GM19463 (cell line): ENCODE data around the gene OTX2.

Experiments
- ATAC-seq: cut with Tn5 transposase; IDR thresholded peaks from one replicate; pipeline ENCODE4 v1.9.1; 2021; ENCODE audit warnings: mild to moderate bottlenecking, moderate library complexity; ENCODE audit not compliant: unreplicated experiment

Gene OTX2

DNA sequence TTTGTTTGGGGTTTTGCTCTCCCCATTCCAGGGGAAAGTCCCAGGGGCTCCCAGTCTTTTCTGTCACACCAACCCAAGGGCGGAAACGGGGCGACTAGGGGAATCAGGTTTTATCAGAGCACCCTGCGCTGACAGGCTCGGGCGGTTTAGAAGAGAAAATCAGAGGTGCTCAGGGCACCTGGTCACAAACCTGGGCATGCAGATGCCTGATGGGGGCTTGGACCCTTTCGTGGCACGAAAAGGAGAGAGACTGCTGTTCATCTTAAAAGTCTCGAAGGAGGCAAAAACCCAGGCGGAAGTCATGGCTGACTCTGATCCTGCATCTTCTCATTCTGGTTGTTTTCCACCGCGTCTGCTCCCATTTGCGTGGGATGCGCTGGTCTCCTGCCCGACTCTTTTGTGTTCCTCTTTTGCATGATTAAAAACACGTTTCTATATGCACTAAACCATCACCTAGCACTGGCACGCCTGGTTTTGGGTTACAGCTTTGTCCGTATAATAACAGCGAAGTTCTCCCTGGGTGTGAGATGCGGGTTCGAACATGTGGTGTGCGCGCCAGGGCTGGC lies 13.2 kb downstream of the OTX2 start:
- ATAC-seq, result no peak

DNA sequence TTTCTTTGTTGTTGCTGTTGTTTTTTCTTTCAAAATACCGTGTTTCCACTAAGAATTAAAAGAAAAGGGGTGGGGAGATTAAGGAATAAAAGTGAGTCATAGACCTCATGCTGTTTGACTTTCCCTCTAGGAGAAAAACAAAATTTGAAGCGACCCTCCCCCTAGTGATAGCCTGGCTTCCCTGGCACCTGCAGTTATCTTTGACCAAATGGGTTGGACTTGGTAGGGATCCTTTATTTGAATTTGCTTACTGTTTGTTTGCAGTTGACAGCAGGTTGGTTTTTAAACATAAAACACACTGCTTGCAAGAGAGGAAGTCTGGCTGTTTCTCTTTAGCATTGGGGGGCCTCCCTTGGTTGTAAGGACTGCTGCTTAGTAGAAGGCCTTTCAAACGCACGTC lies 14.0 kb downstream of the OTX2 start:
- no peak for ATAC-seq

- ATAC-seq, result no peak
Observed at GRCh38 chr14:56795284-56795622, 15.0 kb downstream of the OTX2 start.

GRCh38 chr14:56794557-56795283 lies 15.6 kb downstream of the OTX2 start:
- ATAC-seq, result no peak

- no peak for ATAC-seq
Observed at GRCh38 chr14:56794088-56794556, 16.2 kb downstream of the OTX2 start.

DNA sequence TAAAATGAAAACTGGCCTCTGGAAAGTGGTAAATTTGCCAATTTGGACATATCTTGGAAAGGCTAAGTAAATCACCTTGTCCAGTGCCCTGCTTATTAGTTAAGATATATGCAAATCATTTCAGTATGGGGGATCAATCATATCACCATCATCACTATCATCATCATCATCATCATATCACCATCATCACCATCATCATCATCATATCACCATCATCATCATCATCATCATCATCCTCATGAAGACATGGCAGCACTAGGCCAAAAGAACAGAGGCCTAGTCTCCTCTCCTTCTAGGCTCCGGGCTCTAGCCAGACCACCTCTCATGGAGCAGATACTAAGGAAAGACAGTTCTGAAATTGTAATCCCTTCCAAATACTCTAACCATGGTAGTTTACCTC lies 20.3 kb downstream of the OTX2 start:
- ATAC-seq, result no peak

GRCh38 chr14:56787530-56787929 lies 22.7 kb downstream of the OTX2 start:
- ATAC-seq, result no peak

- ATAC-seq, result no peak
Observed at GRCh38 chr14:56782711-56783110, 27.6 kb downstream of the OTX2 start.

DNA sequence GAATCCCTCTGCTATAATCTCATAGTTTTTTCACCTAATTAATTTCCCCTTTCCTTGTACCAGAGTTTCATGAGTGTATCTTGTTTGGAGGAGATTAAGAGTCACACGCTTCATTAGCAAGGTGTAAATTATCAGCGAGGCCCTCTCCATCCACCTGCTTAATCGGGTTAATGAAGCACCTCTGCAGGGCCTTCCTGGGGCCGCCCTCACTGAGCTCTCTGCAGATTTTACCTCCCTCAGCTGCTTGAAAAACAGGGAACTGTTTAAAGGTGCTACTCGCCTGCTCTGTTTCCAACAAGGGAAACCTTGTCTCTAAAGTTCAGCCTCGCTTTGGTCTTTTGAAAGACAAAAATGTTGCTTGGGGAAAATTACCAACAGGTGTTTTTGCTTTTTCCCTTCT lies 35.8 kb downstream of the OTX2 start:
- no peak for ATAC-seq

DNA sequence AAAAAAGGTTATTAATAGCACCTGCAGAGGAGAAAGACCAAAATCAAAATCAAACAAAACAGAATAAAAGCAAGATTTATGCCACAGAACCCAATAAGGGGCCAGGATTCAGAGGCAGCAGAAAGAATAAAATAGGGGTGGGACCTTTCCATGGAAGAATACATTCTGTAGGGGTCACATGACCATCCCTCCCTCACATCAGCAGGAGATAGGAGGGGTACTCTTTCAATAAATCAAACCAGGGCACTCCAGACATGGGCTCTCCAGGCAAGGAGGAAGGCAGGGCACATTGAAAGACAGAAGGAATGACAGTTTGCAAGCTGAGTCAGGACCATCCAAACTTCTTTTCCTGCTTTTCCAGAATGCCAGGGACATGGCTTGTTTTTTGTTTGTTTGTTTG lies 39.8 kb downstream of the OTX2 start:
- ATAC-seq, result no peak

DNA sequence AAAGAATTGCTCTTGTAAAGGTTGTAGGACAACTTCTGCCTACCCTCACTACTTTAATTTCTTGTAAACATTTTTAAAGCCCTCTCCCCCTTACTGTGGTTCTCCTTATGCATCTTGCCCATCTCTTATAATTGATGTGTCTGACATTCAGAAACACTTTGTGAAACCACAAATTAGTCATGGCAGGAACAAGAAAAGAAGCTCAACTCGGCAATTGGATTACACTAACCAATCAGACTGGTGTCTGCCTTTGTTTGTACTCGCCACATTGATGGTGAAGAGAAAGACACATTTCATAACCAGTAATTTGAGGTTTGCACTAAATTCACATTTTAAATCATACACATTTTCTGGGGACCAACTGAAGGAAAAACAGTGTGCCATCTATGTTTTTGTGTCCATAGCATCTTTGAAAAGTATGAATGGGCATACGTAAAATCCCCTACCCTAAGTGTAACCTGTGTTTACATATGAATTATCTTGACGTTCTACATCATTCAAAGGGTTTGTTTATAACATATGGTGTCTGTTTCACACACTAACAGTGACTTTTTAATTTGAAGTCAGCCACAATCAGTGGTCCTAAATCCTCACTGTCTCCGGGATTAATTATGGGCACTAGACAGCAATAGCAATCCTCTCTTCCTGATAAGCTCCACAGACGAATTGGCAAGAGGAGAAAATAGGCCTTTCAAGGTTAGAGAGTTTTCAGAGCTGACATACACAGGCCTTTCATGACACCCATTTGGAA lies 49.9 kb downstream of the OTX2 start:
- no peak for ATAC-seq

DNA sequence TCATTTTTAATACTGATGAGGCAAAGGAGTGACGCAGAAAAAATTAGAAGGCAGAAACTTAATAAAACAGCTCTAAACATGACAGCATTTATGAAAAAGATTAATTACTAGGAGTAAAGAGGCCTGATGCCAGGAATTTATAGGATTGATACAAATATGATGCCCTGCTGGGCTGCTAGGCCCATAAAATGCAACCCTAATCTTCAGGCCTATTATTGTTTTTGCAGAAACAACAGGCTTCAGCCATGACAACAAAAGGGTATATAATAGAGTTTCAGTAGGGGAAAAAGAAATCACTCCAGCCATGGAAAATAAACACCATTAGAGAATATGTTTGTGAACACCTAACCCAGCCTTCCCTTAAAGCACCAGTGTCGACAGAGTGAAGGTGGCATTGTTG lies 50.6 kb downstream of the OTX2 start:
- no peak for ATAC-seq

DNA sequence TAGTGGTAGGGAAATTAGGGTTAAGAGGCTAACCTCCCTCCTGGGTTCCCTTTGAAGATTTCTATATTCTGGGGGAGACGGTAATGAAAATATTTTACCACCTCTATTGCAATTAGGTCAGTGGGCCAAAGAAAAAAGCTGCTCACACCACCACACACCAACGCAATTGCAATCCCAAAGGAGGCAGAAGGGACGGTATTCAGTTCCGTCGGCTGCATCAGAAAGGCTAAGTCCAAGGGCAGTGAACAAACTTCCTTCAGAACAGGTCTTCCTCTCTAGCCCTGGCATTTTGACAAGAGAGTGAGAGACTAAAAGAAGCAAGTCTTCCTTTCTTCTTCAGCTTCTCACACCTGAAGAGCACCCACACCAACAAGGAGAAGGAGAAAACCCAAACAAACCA lies 51.2 kb downstream of the OTX2 start:
- no peak for ATAC-seq

DNA sequence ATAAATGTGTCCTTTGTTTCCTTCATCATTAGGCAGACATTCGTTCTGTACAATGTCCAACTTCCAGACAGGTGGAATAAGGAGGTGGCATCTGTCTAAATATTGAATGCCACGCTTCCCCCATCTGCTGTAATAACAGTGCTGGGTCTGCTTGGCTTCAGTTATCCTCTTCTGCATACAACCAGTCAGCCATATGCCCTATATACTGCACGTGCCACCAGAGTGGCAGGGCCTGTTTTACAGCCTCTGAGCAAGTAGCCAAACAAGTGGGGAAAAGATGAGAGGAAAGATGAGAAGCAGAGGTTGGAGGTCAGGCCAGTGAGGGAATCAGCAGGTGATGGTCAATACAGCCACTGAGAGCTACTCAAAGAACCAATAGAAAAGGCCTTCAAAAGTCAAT lies 55.4 kb downstream of the OTX2 start:
- ATAC-seq, result no peak

DNA sequence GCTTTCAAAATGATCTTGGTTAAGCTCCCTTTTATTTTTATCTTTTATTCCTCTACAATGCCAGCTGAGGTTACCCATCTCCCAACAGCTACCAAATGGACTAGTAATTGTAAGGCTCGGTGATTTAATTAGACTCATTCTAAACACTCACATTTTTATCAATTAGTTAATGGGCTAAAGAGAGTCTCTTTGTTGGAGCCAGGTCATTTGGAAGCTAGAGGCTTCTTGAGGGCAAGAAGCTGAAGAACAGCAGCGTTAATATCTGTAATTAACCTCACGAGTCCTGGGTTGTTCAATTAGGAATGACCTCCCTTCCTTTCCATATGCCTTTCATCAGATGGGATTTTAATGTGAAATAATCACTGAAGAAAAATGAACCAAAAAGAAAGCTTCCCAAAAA lies 56.9 kb downstream of the OTX2 start:
- no peak for ATAC-seq

- ATAC-seq, result no peak
Observed at GRCh38 chr14:56752428-56752827, 57.9 kb downstream of the OTX2 start.

DNA sequence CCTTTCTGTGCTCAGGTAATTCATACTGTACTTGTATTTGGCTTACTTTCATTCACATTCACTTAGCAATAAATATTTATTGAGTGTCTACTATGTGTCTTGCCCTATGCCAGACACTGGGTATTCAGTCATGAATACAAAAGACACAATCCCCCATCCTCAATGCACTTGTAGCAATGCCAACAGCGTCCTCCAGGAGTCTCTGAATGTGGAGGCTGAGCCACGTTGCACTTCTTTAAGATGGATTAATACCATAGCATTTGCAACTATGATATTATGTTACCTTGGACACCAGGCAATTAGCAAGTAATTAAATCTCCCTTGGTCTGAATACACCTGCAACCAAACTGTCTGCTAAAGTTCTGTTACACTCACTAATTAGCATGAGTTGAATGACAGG lies 58.8 kb downstream of the OTX2 start:
- no peak for ATAC-seq
